Measurements from ENCODE around the gene C11orf54.
"Not testable (repeated sequence)": the region's sequence is repeated elsewhere in the genome, so short reads cannot be mapped to it uniquely, and the experiment has no call there.

The C11orf54 gene

DNA sequence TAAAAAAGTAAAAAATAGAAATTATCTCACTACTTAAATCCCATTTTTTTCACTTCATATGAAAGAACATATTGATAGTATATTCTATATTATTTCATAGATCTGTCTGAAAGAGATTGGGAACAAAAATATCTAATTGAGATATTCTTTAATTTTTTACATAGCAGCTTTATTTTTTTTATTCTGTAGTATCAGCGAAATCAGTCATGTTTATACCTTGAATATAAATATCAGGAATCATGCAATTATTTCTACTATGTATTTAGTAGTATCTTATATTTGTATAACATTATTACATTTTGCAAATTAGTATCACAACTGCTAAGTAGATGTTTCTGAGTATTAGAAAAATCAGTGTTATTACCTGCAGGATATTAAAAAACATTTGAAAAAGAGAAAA is 20.4 kb downstream of the C11orf54 start:
- DNase-seq (ENCODE audit: extremely low spot score, insufficient read length, low read depth) (no peak), FAIRE-seq (no peak)

- FAIRE-seq (no peak), DNase-seq (ENCODE audit: extremely low spot score, insufficient read length, low read depth) (no peak)
Observed at GRCh38 chr11:93765551-93765950, 24.1 kb downstream of the C11orf54 start.

GRCh38 chr11:93766504-93766903 is 25.0 kb downstream of the C11orf54 start:
- FAIRE-seq, result no peak
- no peak for DNase-seq (ENCODE audit: extremely low spot score, insufficient read length, low read depth)

GRCh38 chr11:93767018-93767417 is 25.5 kb downstream of the C11orf54 start:
- no peak for FAIRE-seq
- no peak for DNase-seq (ENCODE audit: extremely low spot score, insufficient read length, low read depth)

GRCh38 chr11:93770160-93770559 is 28.7 kb downstream of the C11orf54 start:
- FAIRE-seq (no peak), DNase-seq (ENCODE audit: extremely low spot score, insufficient read length, low read depth) (no peak)

GRCh38 chr11:93772123-93772522 is 30.7 kb downstream of the C11orf54 start:
- DNase-seq (ENCODE audit: extremely low spot score, insufficient read length, low read depth), result no peak
- FAIRE-seq, result no peak

DNA sequence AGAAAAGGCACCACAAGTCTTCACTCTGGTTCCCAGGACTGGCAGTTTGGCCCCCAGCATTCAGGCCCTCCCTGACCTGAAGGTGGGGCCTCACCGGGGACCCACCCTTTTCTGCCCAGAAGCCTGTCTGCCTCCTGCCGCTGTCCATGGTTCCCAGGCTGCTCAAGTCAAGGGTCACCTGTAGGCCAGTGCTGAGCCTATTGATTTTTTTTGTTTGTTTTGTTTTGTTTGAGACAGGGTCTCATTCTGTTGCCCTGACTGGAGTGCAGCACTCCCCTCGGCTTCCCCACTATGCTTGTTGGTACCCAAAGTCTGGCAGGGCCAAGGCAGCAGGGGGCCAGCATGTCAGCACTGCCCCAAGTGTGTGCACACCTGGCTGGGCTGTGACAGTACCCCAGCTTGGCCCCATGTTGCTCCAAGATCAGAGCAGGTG is 31.6 kb downstream of the C11orf54 start:
- no peak for DNase-seq (ENCODE audit: extremely low spot score, insufficient read length, low read depth)
- FAIRE-seq, result no peak

- FAIRE-seq (no peak), DNase-seq (ENCODE audit: extremely low spot score, insufficient read length, low read depth) (no peak)
Observed at GRCh38 chr11:93773601-93774200, 32.2 kb downstream of the C11orf54 start.

GRCh38 chr11:93774560-93774959 is 33.1 kb downstream of the C11orf54 start:
- DNase-seq (ENCODE audit: extremely low spot score, insufficient read length, low read depth); FAIRE-seq: not testable (repeated sequence)

- DNase-seq (ENCODE audit: extremely low spot score, insufficient read length, low read depth) (no peak), FAIRE-seq (no peak)
Observed at GRCh38 chr11:93775289-93775688, 33.8 kb downstream of the C11orf54 start.

DNA sequence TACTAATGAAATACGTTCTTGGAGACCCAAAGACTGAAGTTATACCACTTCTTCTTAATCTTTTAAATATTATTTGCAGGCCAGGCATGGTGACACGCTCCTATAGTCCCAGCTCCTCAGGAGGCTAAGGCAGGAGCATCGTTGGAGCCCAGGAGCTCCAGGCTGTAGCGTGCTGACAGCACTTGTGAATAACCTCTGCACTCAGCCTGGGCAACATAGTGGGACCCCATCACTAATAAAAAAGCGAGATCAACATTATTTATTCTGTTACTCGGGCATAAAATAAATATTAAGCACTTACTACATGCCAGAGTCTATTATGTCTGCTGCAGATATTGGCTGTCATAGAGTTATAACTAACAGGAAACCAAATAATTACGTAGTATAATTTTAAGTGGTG is 41.9 kb downstream of the C11orf54 start:
- no peak for FAIRE-seq
- DNase-seq (ENCODE audit: extremely low spot score, insufficient read length, low read depth), result no peak

DNA sequence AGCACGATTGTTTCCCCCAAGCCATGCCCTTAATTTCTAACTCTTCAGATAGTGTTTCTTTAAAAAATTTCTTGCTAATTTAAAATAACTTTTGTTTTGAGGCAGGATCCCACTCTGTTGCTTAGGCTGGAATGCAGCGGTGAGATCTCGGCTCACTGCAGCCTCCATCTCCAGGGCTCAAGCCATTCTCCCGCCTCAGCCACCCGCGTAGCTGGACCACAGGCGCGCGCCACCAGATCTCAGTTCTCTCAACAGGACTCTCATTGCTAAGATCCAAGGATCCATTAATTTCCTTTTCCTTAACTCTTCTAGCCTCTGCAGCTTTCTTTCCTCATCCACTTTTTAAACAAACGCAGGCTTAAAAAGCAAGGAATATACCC is 42.3 kb downstream of the C11orf54 start:
- FAIRE-seq (no peak), DNase-seq (ENCODE audit: extremely low spot score, insufficient read length, low read depth) (no peak)

- FAIRE-seq, result peak; percentile 95
Observed at GRCh38 chr11:93784145-93784934, 42.9 kb downstream of the C11orf54 start, which contains the start of gene MED17. Gene MED17 (plus strand): TSS chr11:93784282. CDS start chr11:93784514, 232 bp downstream.

GRCh38 chr11:93784935-93785360 is 43.5 kb downstream of the C11orf54 start:
- peak; percentile 12 for DNase-seq (ENCODE audit: extremely low spot score, insufficient read length, low read depth)
- FAIRE-seq, result no peak

More at GRCh38 chr11:93784145-93784934, 42.9 kb downstream of the C11orf54 start, which contains the start of gene MED17:
- peak; percentile 80 for DNase-seq (ENCODE audit: extremely low spot score, insufficient read length, low read depth)

- FAIRE-seq, result no peak
Observed at GRCh38 chr11:93791493-93791892, 50.0 kb downstream of the C11orf54 start.

DNA sequence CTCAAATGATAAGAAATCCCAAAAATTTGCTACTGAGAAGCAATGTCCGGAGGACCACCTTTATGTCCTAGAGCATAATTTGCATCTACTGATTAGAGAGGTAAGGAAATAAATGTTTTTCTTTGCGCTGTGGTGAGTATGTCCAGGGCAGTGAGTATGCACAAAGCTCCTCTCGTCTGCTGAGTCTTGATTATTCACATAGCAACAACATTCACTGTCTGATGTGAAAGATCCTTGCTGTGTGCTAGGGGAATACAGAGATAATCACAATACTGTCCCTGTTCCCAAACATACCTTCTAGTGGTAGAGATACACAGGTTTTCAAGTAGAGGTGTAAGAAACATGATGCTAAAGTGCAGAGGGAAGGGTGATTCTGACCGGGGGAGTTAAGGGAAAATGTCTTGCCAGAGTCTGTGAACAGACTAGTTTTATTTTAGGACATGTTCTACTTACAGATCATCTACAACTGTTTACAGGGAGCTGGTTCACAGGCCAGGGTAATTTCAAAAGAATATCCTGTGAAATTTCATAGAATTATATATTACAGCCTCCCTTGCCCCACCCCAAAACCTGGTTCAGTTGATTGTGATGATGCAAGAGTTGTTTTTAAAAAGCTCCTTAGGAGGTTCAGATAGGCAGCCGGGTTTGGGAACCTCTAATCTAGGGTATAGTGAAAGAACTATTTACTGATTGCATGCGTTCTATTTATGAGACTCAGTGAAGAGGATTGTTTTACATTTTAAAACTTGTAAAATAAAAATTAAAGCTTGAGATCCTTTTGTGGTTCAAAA is 55.2 kb downstream of the C11orf54 start:
- FAIRE-seq (no peak), DNase-seq (ENCODE audit: extremely low spot score, insufficient read length, low read depth) (no peak)

More at GRCh38 chr11:93791493-93791892, 50.0 kb downstream of the C11orf54 start:
- no peak for DNase-seq (ENCODE audit: extremely low spot score, insufficient read length, low read depth)

GRCh38 chr11:93801366-93801765 is 59.9 kb downstream of the C11orf54 start:
- no peak for DNase-seq (ENCODE audit: extremely low spot score, insufficient read length, low read depth)
- FAIRE-seq, result no peak

- FAIRE-seq (no peak), DNase-seq (ENCODE audit: extremely low spot score, insufficient read length, low read depth) (no peak)
Observed at GRCh38 chr11:93804879-93805278, 63.4 kb downstream of the C11orf54 start.

GRCh38 chr11:93807980-93808379 is 66.5 kb downstream of the C11orf54 start:
- no peak for DNase-seq (ENCODE audit: extremely low spot score, insufficient read length, low read depth)
- FAIRE-seq, result no peak

GRCh38 chr11:93813974-93814373 is 72.5 kb downstream of the C11orf54 start:
- FAIRE-seq, result no peak
- DNase-seq (ENCODE audit: extremely low spot score, insufficient read length, low read depth), result no peak

All from GM18507 (cell line).